SK-N-MC (cell line): Measurements from ENCODE around the gene CBLIF.

ENCODE experiments used
- DNase-seq: peaks from one replicate; pipeline ENCODE4 v3.0.0-alpha.2; 2011; ENCODE audit warnings: low read depth, low spot score
- H3K27ac ChIP-seq: fragments of 200-600 bp; sonication (generic); 2 replicates; pipeline ENCODE4 v1.5.1; 2016; ENCODE audit warnings: mixed run types
- H3K36me3 ChIP-seq: fragments of 200-600 bp; sonication (generic); 2 replicates; pipeline ENCODE4 v1.6.1; 2017; ENCODE audit warnings: antibody characterized with exemption, low read length, mixed read lengths; ENCODE audit not compliant: insufficient read depth
- H3K4me3 ChIP-seq: fragments of 200-600 bp; sonication (generic); 2 replicates; pipeline ENCODE4 v1.5.1; 2016
- H3K9ac ChIP-seq: fragments of 200-600 bp; sonication (generic); 2 replicates; pipeline ENCODE4 v1.8.0; 2017; ENCODE audit warnings: mixed run types, mixed read lengths; ENCODE audit not compliant: insufficient read length
- H3K9me3 ChIP-seq: fragments of 200-600 bp; sonication (generic); 2 replicates; pipeline ENCODE4 v1.6.1; 2017; ENCODE audit warnings: low read depth, mild to moderate bottlenecking, antibody characterized with exemption, low read length, moderate library complexity, mixed read lengths
- EZH2 ChIP-seq: fragments of 200-600 bp; sonication (generic); IDR thresholded peaks from one replicate; pipeline ENCODE4 v1.6.1; 2017; ENCODE audit warnings: antibody characterized with exemption
- FOXP2 ChIP-seq: optimal IDR thresholded peaks from 2 replicates; pipeline ENCODE3; 2011; ENCODE audit warnings: mild to moderate bottlenecking, moderate library complexity; ENCODE audit not compliant: insufficient read depth; ENCODE audit errors: extremely low read length, control extremely low read depth
- POLR2AphosphoS5 ChIP-seq: IDR thresholded peaks from 2 replicates; pipeline ENCODE4 v1.6.1; 2012; ENCODE audit warnings: mild to moderate bottlenecking, low read depth, low read length, borderline replicate concordance

The CBLIF gene

GRCh38 chr11:59783632-59784090, 61.6 kb downstream of the CBLIF start:
- Histone ChIP-seq H3K4me3 (no peak overlapping the region), H3K9ac (no peak overlapping the region), H3K9me3 (no peaks in the 10 kb centered on the region), H3K27ac (no peak overlapping the region), H3K36me3 (no peaks in the 10 kb centered on the region)
- no peak for DNase-seq
- TF ChIP-seq FOXP2: no peak
- TF ChIP-seq EZH2: no peak
- TF ChIP-seq POLR2AphosphoS5: no peak

GRCh38 chr11:59782080-59782479, 63.2 kb downstream of the CBLIF start:
- Histone ChIP-seq H3K9ac (no peak overlapping the region), H3K36me3 (no peaks in the 10 kb centered on the region), H3K9me3 (no peaks in the 10 kb centered on the region), H3K27ac (no peak overlapping the region), H3K4me3 (no peak overlapping the region)
- TF ChIP-seq EZH2: no peak
- TF ChIP-seq FOXP2: no peak
- no peak for TF ChIP-seq POLR2AphosphoS5
- DNase-seq: no peak

GRCh38 chr11:59779487-59779886, 65.8 kb downstream of the CBLIF start:
- TF ChIP-seq POLR2AphosphoS5 (no peak), EZH2 (no peak), FOXP2 (no peak)
- no peaks in the 10 kb centered on the region for H3K36me3 ChIP-seq
- no peak for DNase-seq
- H3K9me3 ChIP-seq: no peaks in the 10 kb centered on the region
- H3K27ac ChIP-seq: no peak overlapping the region
- H3K9ac ChIP-seq: no peak overlapping the region
- H3K4me3 ChIP-seq: no peak overlapping the region
